Bronchial epithelial cell (primary cell): ENCODE data around the gene RNPEPL1. TPM values are rescaled to one million over a fixed set of nuclear protein-coding genes. Genes with fewer than 3 reads are reported as not detected.

ENCODE experiments used
- DNase-seq: peaks from one replicate; pipeline ENCODE4 v3.0.0-alpha.2; 2010; ENCODE audit warnings: low read depth
- FAIRE-seq: peaks from 2 replicates; lab custom pipeline; 2011; peaks lifted over from hg19 to GRCh38; lab: Jason Lieb, UNC
- H3K27me3 ChIP-seq: 2 replicates; pipeline ENCODE4 v1.5.1; 2011; ENCODE audit warnings: low read length; ENCODE audit not compliant: control insufficient read depth, insufficient read depth
- H3K36me3 ChIP-seq: 2 replicates; pipeline ENCODE4 v1.5.1; 2011; ENCODE audit warnings: low read length; ENCODE audit not compliant: control insufficient read depth, insufficient read depth
- H3K4me3 ChIP-seq: 2 replicates; pipeline ENCODE4 v1.5.1; 2011; ENCODE audit warnings: mild to moderate bottlenecking, low read depth, low read length, control low read depth
- total RNA-seq: library from RNA; depleted of rRNA; stranded (reverse); fragments of >200 nt; gene quantifications from 2 replicates; pipeline ENCODE4 v1.2.1, GENCODE V29; 2014
- TF ChIP-seq, protein P1 (sequence below): IDR thresholded peaks from 2 replicates; pipeline ENCODE4 v1.5.1; 2011; ENCODE audit warnings: mild to moderate bottlenecking, moderate library complexity, low read length, control low read depth, inconsistent platforms; ENCODE audit not compliant: insufficient read depth, severe bottlenecking

RNPEPL1 gene
- total RNA-seq, 1 donor from 2014 or later = 10.8 TPM

DNA sequence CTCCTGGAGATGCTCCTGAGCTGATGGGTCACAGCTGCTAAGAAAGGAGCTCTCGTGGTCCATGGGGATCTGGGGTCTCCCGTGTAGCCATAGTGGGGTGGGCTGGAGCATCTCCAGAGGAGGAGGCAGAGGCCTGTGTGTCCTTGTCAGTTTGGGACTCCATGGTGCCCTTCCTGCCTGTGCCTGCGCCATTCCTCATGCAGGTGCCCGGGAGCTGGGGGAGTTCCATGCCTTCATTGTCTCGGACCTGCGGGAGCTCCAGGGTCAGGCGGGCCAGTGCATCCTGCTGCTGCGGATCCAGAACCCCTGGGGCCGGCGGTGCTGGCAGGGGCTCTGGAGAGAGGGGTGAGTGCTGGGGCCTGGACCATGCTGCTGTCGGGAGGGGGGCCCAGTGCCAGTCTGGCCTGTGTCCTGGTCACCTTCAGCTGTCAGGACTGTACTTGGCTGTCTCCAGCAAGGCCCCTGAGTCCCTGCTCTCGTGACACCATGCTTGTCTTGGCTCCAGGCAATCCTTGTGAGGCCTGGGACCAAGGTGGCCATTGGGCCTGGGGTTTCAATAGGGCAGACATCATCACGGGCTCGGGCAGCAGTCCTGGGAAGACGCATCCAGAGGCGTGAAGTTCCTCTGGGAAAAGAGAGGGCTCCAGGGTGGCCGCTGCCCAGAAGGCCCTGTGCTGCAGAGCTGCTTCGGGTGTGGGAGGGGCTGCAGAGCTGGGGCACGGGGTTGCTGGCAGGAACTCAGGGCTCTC lies 25.6 kb downstream of the RNPEPL1 start:
- FAIRE-seq (no peak), DNase-seq (no peak)
- Histone ChIP-seq H3K4me3 (no peak overlapping the region), H3K36me3 (peaks cover 31% of the 10 kb centered on the region), H3K27me3 (no peaks in the 10 kb centered on the region)
- TF ChIP-seq, protein P1, sequence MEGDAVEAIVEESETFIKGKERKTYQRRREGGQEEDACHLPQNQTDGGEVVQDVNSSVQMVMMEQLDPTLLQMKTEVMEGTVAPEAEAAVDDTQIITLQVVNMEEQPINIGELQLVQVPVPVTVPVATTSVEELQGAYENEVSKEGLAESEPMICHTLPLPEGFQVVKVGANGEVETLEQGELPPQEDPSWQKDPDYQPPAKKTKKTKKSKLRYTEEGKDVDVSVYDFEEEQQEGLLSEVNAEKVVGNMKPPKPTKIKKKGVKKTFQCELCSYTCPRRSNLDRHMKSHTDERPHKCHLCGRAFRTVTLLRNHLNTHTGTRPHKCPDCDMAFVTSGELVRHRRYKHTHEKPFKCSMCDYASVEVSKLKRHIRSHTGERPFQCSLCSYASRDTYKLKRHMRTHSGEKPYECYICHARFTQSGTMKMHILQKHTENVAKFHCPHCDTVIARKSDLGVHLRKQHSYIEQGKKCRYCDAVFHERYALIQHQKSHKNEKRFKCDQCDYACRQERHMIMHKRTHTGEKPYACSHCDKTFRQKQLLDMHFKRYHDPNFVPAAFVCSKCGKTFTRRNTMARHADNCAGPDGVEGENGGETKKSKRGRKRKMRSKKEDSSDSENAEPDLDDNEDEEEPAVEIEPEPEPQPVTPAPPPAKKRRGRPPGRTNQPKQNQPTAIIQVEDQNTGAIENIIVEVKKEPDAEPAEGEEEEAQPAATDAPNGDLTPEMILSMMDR = no peak

DNA sequence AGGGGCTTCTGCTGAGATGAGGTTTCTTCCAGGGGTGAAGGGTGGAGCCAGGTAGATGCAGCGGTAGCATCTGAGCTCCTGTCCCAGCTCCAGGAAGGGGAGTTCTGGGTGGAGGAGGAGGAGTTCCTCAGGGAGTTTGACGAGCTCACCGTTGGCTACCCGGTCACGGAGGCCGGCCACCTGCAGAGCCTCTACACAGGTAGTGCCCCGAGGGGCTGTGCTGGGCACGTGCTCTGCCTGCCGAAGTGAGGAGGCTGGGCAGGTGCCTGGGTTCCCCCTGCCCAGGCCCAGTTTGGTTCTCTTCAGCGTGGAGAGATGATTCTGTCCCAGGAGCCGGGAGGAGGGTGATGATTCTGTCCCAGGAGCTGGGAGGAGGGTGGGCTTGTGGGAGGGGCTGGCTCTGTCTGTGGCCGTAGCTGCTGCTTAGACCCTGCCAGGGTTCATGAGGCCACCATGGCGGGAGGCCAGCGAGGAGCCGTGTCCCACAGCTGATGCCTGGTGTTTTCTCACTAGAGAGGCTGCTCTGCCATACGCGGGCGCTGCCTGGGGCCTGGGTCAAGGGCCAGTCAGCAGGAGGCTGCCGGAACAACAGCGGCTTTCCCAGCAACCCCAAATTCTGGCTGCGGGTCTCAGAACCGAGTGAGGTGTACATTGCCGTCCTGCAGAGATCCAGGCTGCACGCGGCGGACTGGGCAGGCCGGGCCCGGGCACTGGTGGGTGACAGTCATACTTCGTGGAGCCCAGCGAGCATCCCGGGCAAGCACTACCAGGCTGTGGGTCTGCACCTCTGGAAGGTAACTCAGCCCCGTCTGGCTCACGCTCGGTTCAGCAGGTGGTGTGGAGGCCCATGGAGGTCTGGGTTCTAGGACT lies 26.5 kb downstream of the RNPEPL1 start:
- TF ChIP-seq, protein P1 = no peak
- DNase-seq = no peak

DNA sequence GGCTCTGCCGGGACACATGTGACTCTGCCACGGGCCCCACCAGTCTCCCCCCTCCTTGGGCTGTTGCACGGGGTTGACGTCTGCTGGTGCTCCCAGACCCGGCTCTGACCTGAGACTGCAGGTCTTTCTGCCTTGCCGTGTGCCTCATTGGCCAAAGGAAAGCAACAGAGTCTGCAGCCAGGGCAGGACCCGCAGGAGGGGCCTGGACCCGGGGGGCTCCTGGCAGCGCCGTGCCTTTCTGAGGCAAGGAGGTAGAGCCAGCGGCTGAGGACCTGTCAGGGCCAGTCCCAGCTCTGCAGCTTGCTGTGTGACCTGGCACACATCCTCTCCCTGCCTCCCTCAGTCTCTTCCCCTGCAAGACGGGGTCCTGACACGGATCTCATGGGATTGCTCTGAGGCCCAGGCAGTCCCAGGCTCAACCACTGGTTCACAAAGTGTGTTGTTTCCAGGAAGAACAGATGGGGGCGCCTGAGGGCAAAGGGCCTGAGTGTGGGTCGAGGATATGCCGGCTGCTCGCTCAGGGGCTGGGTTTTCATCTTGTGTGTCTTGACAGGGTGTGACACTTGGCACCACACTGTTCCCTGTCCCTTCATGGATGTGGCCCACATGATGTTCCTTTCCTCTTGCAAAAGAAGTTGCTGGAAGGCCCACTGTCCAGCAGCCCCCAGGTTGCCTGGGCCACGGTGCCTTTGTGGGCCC lies 27.2 kb downstream of the RNPEPL1 start:
- TF ChIP-seq, protein P1 = peak; percentile 31
- DNase-seq = no peak
- no peak for FAIRE-seq
- no peaks in the 10 kb centered on the region for H3K27me3 ChIP-seq
- H3K36me3 ChIP-seq = peaks cover 28% of the 10 kb centered on the region
- H3K4me3 ChIP-seq = no peak overlapping the region

More for the DNA sequence above, 26.5 kb downstream of the RNPEPL1 start:
- peaks cover 28% of the 10 kb centered on the region for H3K36me3 ChIP-seq
- H3K27me3 ChIP-seq = no peaks in the 10 kb centered on the region
- no peak overlapping the region for H3K4me3 ChIP-seq
- FAIRE-seq = no peak

DNA sequence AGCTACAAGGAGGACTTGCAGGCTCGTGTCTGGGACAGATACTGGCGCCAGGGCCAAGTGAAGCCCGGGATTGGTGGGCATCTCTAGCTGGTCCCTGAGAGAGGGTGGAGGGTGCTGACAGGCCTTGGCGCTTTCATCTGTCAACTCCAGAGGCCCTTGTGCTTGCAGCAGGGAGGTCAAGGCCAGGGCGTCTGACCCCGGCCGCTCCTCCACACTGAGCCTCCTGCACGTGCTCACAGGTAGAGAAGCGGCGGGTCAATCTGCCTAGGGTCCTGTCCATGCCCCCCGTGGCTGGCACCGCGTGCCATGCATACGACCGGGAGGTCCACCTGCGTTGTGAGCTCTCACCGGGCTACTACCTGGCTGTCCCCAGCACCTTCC lies 27.8 kb downstream of the RNPEPL1 start:
- H3K27me3 ChIP-seq = no peaks in the 10 kb centered on the region
- FAIRE-seq (no peak), DNase-seq (no peak)
- peaks cover 27% of the 10 kb centered on the region for H3K36me3 ChIP-seq
- TF ChIP-seq, protein P1 = no peak
- no peak overlapping the region for H3K4me3 ChIP-seq

DNA sequence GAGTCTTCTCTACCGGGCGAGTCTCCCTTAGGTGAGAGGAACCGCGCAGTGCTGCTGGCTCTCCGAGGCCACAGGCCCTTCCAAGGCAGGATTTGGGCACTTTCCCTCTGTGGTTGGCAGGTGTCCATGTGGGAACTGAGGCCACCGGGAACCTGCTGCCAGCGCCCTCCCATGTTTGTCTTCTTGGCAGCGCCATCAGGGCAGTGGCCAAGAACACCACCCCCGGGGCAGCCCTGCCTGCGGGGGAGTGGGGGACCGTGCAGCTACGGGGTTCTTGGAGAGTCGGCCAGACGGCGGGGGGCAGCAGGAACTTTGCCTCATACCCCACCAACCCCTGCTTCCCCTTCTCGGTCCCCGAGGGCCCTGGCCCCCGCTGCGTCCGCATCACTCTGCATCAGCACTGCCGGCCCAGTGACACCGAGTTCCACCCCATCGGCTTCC lies 28.2 kb downstream of the RNPEPL1 start:
- H3K27me3 ChIP-seq = no peaks in the 10 kb centered on the region
- peaks cover 25% of the 10 kb centered on the region for H3K36me3 ChIP-seq
- DNase-seq (no peak), FAIRE-seq (no peak)
- H3K4me3 ChIP-seq = no peak overlapping the region
- TF ChIP-seq, protein P1 = no peak
